ENCODE measurements around the gene DHX35. TPM values are rescaled to one million over a fixed set of nuclear protein-coding genes. Genes with fewer than 3 reads are reported as not detected.
A peak's percentile ranks its signal among the peaks of the same experiment; 100 is the strongest.

Gene DHX35
- total and polyA plus RNA-seq, 2 of the 13 experiments (the other 11 are each of a cell fraction or from before 2014, with no cell fraction given): 25.8 to 28.7 TPM

- TF ChIP-seq PBX2 (CRISPR knock-in tag; IDR thresholded peaks at IDR 0.05) (no peak), ZNF598 (CRISPR knock-in tag; IDR thresholded peaks at IDR 0.05; ENCODE audit: borderline replicate concordance) (no peak), NFAT5 (CRISPR knock-in tag; IDR thresholded peaks at IDR 0.05) (no peak), ZZZ3 (CRISPR knock-in tag; IDR thresholded peaks at IDR 0.05; ENCODE audit: borderline replicate concordance) (no peak), ZFP41 (CRISPR knock-in tag; IDR thresholded peaks at IDR 0.05; ENCODE audit: borderline replicate concordance) (no peak), ZBTB21 (CRISPR knock-in tag; IDR thresholded peaks at IDR 0.05) (no peak), NCOA2 (CRISPR knock-in tag; IDR thresholded peaks at IDR 0.05) (peak; percentile 66), ZGPAT (CRISPR knock-in tag; IDR thresholded peaks at IDR 0.05) (no peak; the same call in 1 of the 2 replicates), ZNF609 (CRISPR knock-in tag; IDR thresholded peaks at IDR 0.05; ENCODE audit: borderline replicate concordance) (peak; percentile 53; the same call in 1 of the 2 replicates), ZNF724P (CRISPR knock-in tag; IDR thresholded peaks at IDR 0.05; ENCODE audit: borderline replicate concordance) (no peak), HDAC2 (CRISPR knock-in tag; IDR thresholded peaks at IDR 0.05) (peak; percentile 21; the same call in 1 of the 2 replicates), ZNF12 (CRISPR knock-in tag; IDR thresholded peaks at IDR 0.05) (no peak), ZBTB46 (CRISPR knock-in tag; IDR thresholded peaks at IDR 0.05; ENCODE audit: borderline replicate concordance) (no peak), ERF (CRISPR knock-in tag; IDR thresholded peaks at IDR 0.05) (peak; percentile 11)
Measured at GRCh38 chr20:39070484-39071231, 108.5 kb downstream of the DHX35 start (continued).

All from HepG2 (cell line).